Transverse colon (tissue), 4 donors: ENCODE results near the gene LYPD6. TPM values are rescaled to one million over a fixed set of nuclear protein-coding genes. Genes with fewer than 3 reads are reported as not detected.
"Not testable (repeated sequence)": the region's sequence is repeated elsewhere in the genome, so short reads cannot be mapped to it uniquely, and the experiment has no call there.

Experiments used
- DNase-seq: peaks from one replicate; pipeline ENCODE4 v3.0.0-alpha.2; 2019
- H3K27ac ChIP-seq, 4 donors: fragments of 200-600 bp; sonication (generic); 2 replicates each; pipeline ENCODE4 v1.5.1; 2016 to 2018; ENCODE audit warnings: inconsistent platforms in 4 of 4
- H3K27me3 ChIP-seq: fragments of 200-600 bp; sonication (generic); 2 replicates; pipeline ENCODE4 v1.5.1; 2017; ENCODE audit warnings: inconsistent platforms
- H3K36me3 ChIP-seq, 4 donors: fragments of 200-600 bp; sonication (generic); 2 replicates each; pipeline ENCODE4 v1.5.1; 2017 to 2019; ENCODE audit warnings: inconsistent platforms in 4 of 4
- H3K4me1 ChIP-seq, 4 donors: fragments of 200-600 bp; sonication (generic); 2 replicates each; pipeline ENCODE4 v1.5.1; 2017 to 2020; ENCODE audit warnings: inconsistent platforms in 4 of 4
- H3K4me3 ChIP-seq, 4 donors: fragments of 200-600 bp; sonication (generic); 1 replicate in 1 of 4; 2 replicates in 3 of 4; pipeline versions ENCODE4 v1.5.1 to v1.6.1; 2017 to 2019; ENCODE audit warnings: inconsistent platforms in 4 of 4
- H3K9me3 ChIP-seq, 2 donors: fragments of 200-600 bp; sonication (generic); 2 replicates each; pipeline ENCODE4 v1.5.1; 2017 to 2019; ENCODE audit warnings: inconsistent platforms in 2 of 2
- EP300 ChIP-seq: sonication (generic); formaldehyde crosslinking; IDR thresholded peaks from one replicate; pipeline ENCODE4 v1.6.1; 2017; ENCODE audit warnings: antibody characterized with exemption, low read depth
- POLR2A ChIP-seq: fragments of 450-650 bp; IDR thresholded peaks from one replicate; pipeline ENCODE4 v1.6.1; 2016; ENCODE audit warnings: antibody characterized with exemption, mild to moderate bottlenecking, moderate library complexity
- POLR2AphosphoS5 ChIP-seq, 3 donors: sonication (generic); formaldehyde crosslinking; IDR thresholded peaks; one replicate each; pipeline ENCODE4 v1.6.1; 2016; ENCODE audit warnings: antibody characterized with exemption in 3 of 3
- WGBS, 2 donors: methylation state at CpG; one replicate each; pipeline ENCODE4 v1.1.5; 2018; ENCODE audit warnings: low coverage in 1 of 2; 5-methylcytosine and 5-hydroxymethylcytosine counted together
- in situ Hi-C, 4 donors: fragments of 200-750 bp; cut with MboI; loops; one replicate each; pipeline versions ENCODE4 v1.15.0 to v1.15.1; 2017; ENCODE audit warnings: low sequenced_read_pairs in 3 of 4, low pct_ligation_motif_present in 1 of 4, low pct_unique_long_range_greater_than_20kb in 1 of 4
- intact Hi-C: fragments of 100-400 bp; cut with DNase I; formaldehyde crosslinking; loops from one replicate; pipeline ENCODE4 v1.15.1; 2023; ENCODE audit warnings: low total_unique reads
- total RNA-seq, 4 donors: library from RNA; depleted of rRNA; stranded (reverse); fragments of >200 nt; gene quantifications; one replicate each; pipeline ENCODE4 v1.1.0, GENCODE V29; 2016
- TF ChIP-seq, protein P1 (sequence below), 5 experiments: fragments of 200-600 bp in 3 of 5; fragments of 450-650 bp in 2 of 5; sonication (generic) in 3 of 5; IDR thresholded peaks; 1 replicate in 2 of 5; 2 replicates in 3 of 5; pipeline ENCODE4 v1.5.1; 2016 to 2017; ENCODE audit warnings: antibody characterized with exemption in 5 of 5, inconsistent platforms in 3 of 5, mild to moderate bottlenecking in 2 of 5, moderate library complexity in 1 of 5

Gene LYPD6
- total RNA-seq, 4 donors from 2014 or later = 1.3 to 12.3 (median 2.6) TPM

DNA sequence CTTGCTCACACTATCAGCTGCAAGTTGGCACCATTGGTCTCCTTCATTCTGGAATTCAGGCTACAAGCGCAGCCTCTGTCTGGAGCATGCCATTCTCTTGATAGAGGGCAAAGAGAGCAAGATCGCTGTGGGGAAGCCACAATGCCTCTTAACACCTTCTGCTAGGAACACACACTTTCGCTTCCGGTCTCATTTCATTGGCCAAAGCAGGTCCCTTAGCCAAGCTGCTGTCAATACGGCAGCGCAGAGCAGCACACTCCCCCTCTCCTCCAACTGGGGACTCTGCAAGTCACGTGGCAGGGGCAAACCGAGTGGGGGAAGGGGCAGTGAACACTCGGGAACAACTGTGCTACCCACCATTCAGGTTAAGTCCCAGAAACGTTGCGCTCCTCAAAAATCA is 159.1 kb downstream of the LYPD6 start:
- Histone ChIP-seq H3K27me3 (no peaks in the 10 kb centered on the region), H3K27ac (no peak overlapping the region), H3K4me1 (no peaks in the 10 kb centered on the region), H3K4me3 (no peak overlapping the region), H3K36me3 (no peaks in the 10 kb centered on the region), H3K9me3 (no peaks in the 10 kb centered on the region)
- DNase-seq = no peak
- WGBS, 2 donors = 74 to 100% methylated on average over 1 to 11 of the region's 11 CpGs
- intact Hi-C loops = no loop called here
- in situ Hi-C loops = no loop called here
- TF ChIP-seq POLR2AphosphoS5 (IDR thresholded peaks at IDR 0.05) (no peak), POLR2A (no peak), EP300 (no peak)
- TF ChIP-seq, protein P1, sequence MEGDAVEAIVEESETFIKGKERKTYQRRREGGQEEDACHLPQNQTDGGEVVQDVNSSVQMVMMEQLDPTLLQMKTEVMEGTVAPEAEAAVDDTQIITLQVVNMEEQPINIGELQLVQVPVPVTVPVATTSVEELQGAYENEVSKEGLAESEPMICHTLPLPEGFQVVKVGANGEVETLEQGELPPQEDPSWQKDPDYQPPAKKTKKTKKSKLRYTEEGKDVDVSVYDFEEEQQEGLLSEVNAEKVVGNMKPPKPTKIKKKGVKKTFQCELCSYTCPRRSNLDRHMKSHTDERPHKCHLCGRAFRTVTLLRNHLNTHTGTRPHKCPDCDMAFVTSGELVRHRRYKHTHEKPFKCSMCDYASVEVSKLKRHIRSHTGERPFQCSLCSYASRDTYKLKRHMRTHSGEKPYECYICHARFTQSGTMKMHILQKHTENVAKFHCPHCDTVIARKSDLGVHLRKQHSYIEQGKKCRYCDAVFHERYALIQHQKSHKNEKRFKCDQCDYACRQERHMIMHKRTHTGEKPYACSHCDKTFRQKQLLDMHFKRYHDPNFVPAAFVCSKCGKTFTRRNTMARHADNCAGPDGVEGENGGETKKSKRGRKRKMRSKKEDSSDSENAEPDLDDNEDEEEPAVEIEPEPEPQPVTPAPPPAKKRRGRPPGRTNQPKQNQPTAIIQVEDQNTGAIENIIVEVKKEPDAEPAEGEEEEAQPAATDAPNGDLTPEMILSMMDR (IDR thresholded peaks at IDR 0.05) = no peak

DNA sequence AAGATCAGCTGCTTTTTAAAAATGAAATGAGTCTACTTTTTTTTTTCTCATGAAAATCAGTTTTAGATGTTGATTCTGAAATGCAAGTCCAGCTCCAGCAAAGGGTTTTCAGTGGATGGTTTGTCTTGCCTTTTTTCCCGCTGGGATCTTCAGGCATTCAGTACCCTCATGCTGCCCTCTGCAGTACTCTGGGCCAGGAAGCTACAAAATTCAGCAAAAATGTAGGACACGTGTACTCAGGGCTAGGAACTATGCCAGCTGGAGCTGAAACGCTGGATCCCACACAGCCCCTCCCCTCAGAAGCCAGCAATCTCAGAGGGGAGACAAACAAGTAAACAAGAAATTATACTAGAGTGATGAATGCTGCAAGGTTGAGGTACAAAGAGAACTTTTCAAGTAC is 159.9 kb downstream of the LYPD6 start:
- Histone ChIP-seq H3K27me3 (no peaks in the 10 kb centered on the region), H3K27ac (no peak overlapping the region), H3K36me3 (no peaks in the 10 kb centered on the region), H3K4me1 (no peaks in the 10 kb centered on the region), H3K9me3 (no peaks in the 10 kb centered on the region), H3K4me3 (no peak overlapping the region)
- intact Hi-C loops = no loop called here
- in situ Hi-C loops = no loop called here
- 16 to 33% methylated on average over 1 to 3 of the region's 3 CpGs for WGBS, 2 donors
- no peak for TF ChIP-seq EP300
- DNase-seq = no peak

DNA sequence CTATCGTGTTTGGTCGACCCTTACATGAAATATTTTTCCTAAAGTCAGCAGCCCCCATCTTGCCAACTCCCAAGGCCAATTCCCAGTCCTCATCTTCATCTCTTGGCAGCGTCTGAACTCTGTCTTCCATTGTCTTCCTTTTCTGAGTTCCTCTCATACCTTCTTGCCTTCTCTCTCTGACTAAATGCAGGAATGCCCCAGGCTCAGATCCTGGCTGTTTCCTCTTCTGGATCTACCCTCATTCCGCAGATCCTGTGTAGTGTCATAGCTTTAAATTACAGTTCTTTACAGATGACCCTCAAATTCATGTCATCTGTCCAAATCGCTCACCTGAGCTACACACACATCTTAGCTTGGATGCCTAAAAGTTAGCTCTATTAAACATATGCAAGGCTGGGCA is 162.5 kb downstream of the LYPD6 start:
- intact Hi-C loops (no loop called here), in situ Hi-C loops (no loop called here)
- no peak overlapping the region for H3K27ac ChIP-seq
- TF ChIP-seq EP300 (no peak), POLR2AphosphoS5 (IDR thresholded peaks at IDR 0.05) (no peak), POLR2A (no peak)
- TF ChIP-seq, protein P1 (IDR thresholded peaks at IDR 0.05) = no peak
- DNase-seq = no peak
- no peak overlapping the region for H3K4me3 ChIP-seq
- no peaks in the 10 kb centered on the region for H3K9me3 ChIP-seq
- H3K27me3 ChIP-seq = no peaks in the 10 kb centered on the region
- no peaks in the 10 kb centered on the region for H3K36me3 ChIP-seq
- no peaks in the 10 kb centered on the region for H3K4me1 ChIP-seq
- 80 to 84% methylated on average over 5 of the region's 5 CpGs for WGBS, 2 donors

DNA sequence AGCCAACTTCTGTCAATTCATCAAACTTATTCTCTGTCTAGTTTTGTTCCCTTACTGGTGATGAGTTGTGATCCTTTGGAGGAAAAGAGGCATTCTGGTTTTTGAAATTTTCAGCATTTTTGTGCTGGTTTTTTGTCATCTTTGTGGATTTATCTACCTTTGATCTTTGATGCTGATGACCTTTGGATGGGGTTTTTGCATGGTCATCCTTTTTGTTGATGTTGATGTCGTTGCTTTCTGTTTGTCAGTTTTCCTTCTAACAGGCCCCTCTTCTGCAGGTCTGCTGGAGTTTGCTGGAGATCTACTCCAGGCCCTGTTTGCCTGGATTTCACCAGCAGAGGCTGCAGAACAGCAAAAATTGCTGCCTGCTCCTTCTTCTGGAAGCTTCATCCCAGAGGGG is 168.8 kb downstream of the LYPD6 start:
- DNase-seq, H3K9me3 ChIP-seq, H3K27ac ChIP-seq, intact Hi-C loops, H3K4me3 ChIP-seq, H3K36me3 ChIP-seq, H3K4me1 ChIP-seq, in situ Hi-C loops, H3K27me3 ChIP-seq: not testable (repeated sequence)
- WGBS, 2 donors = 71 to 83% methylated on average over 1 of the region's 1 CpG

DNA sequence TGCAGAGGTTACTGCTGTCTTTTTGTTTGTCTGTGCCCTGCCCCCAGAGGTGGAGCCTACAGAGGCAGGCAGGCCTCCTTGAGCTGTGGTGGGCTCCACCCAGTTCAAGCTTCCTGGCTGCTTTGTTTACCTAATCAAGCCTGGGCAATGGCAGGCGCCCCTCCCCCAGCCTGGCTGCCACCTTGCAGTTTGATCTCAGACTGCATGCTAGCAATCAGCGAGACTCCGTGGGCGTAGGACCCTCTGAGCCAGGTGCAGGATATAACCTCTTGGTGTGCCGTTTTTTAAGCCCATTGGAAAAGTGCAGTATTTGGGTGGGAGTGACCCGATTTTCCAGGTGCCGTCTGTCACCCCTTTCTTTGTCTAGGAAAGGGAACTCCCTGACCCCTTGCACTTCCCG is 176.4 kb downstream of the LYPD6 start:
- H3K9me3 ChIP-seq, H3K4me3 ChIP-seq, in situ Hi-C loops, DNase-seq, H3K27ac ChIP-seq, H3K27me3 ChIP-seq, intact Hi-C loops, H3K36me3 ChIP-seq, H3K4me1 ChIP-seq: not testable (repeated sequence)
- WGBS, 2 donors = 70% methylated on average over 8 of the region's 8 CpGs; no CpG with 5 or more reads in 1 of the 2 donors

DNA sequence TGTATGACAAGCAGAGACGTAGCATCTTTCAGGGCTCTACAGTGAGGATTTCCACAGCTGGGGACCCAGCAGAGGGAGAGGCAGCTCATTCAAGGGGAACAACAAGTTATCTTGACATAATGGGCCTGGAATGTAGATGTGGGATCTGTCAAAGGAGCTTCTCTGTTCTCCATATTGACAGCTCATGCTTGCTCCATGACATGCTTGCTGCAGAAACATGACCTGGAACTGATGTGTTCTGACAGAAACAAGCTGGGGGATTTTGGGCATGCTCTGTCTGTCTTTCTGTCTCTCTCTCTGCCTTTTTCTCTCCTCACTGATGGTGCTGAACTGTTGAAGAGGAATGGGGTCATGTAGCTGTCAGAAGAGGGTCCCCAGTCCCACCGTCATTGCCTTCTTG is 177.6 kb downstream of the LYPD6 start:
- H3K27ac ChIP-seq = no peak overlapping the region
- no peak for DNase-seq
- H3K36me3 ChIP-seq = no peaks in the 10 kb centered on the region
- intact Hi-C loops = no loop called here
- in situ Hi-C loops = no loop called here
- H3K9me3 ChIP-seq = no peaks in the 10 kb centered on the region
- TF ChIP-seq, protein P1 (IDR thresholded peaks at IDR 0.05) = no peak
- TF ChIP-seq EP300 (no peak), POLR2A (no peak), POLR2AphosphoS5 (IDR thresholded peaks at IDR 0.05) (no peak)
- H3K27me3 ChIP-seq = no peaks in the 10 kb centered on the region
- H3K4me3 ChIP-seq = no peak overlapping the region
- WGBS, 2 donors = 81 to 90% methylated on average over 1 to 2 of the region's 2 CpGs
- no peaks in the 10 kb centered on the region for H3K4me1 ChIP-seq
